HepG2 (cell line): ENCODE results near the gene RNU11. TPM values are rescaled to one million over a fixed set of nuclear protein-coding genes. Genes with fewer than 3 reads are reported as not detected.

Experiments
- ATF6 ChIP-seq: sonication (generic); formaldehyde crosslinking; conservative IDR thresholded peaks from 2 replicates; pipeline ENCODE4 v1.4.0; 2020; ENCODE audit warnings: missing genetic modification reagents
- BCL3 ChIP-seq: sonication (generic); formaldehyde crosslinking; IDR thresholded peaks from 2 replicates; pipeline ENCODE4 v1.5.1; 2020; ENCODE audit warnings: mild to moderate bottlenecking, missing genetic modification reagents, moderate library complexity
- CENPBD1 ChIP-seq: sonication (generic); formaldehyde crosslinking; IDR thresholded peaks from 2 replicates; pipeline ENCODE4 v1.8.0; 2022; ENCODE audit warnings: missing genetic modification reagents, low read depth, mild to moderate bottlenecking, borderline replicate concordance
- ETV5 ChIP-seq: IDR thresholded peaks from 2 replicates; pipeline ENCODE4 v1.6.1; 2018; ENCODE audit warnings: missing biosample characterization, missing genetic modification reagents, inconsistent platforms, borderline replicate concordance
- HNRNPUL1 ChIP-seq: fragments of 200-400 bp; formaldehyde crosslinking; IDR thresholded peaks from 2 replicates; pipeline ENCODE4 v1.6.1; 2017; ENCODE audit warnings: low read depth, mild to moderate bottlenecking, low read length, moderate library complexity
- HOXA5 ChIP-seq: sonication (generic); formaldehyde crosslinking; IDR thresholded peaks from 2 replicates; pipeline ENCODE4 v1.4.0; 2020; ENCODE audit warnings: missing genetic modification reagents
- IKZF4 ChIP-seq: sonication (generic); formaldehyde crosslinking; IDR thresholded peaks from 2 replicates; pipeline ENCODE4 v1.5.1; 2020; ENCODE audit warnings: borderline replicate concordance, mild to moderate bottlenecking, low read depth, missing genetic modification reagents; ENCODE audit errors: not compliant biosample characterization
- LCORL ChIP-seq, 2 experiments: fragments of 450-650 bp in 1 of 2; sonication (generic) in 1 of 2; formaldehyde crosslinking in 1 of 2; IDR thresholded peaks; 2 replicates each; pipeline versions ENCODE4 v1.5.0 to v1.6.1; 2017 to 2020; ENCODE audit warnings: antibody characterized with exemption in 1 of 2, missing genetic modification reagents in 1 of 2
- NFKB2 ChIP-seq: sonication (generic); formaldehyde crosslinking; IDR thresholded peaks from 2 replicates; pipeline ENCODE4 v1.4.0; 2020; ENCODE audit warnings: missing genetic modification reagents, borderline replicate concordance
- NFYB ChIP-seq: sonication (generic); formaldehyde crosslinking; IDR thresholded peaks from 2 replicates; pipeline ENCODE4 v1.4.0; 2020; ENCODE audit warnings: missing genetic modification reagents
- PREB ChIP-seq: sonication (generic); formaldehyde crosslinking; IDR thresholded peaks from 2 replicates; pipeline ENCODE4 v1.4.0; 2020; ENCODE audit warnings: missing genetic modification reagents
- RNF2 ChIP-seq: fragments of 450-650 bp; conservative IDR thresholded peaks from 2 replicates; pipeline ENCODE4 v1.6.1; 2016; ENCODE audit warnings: low read depth
- STAT5B ChIP-seq: sonication (generic); formaldehyde crosslinking; IDR thresholded peaks from 2 replicates; pipeline ENCODE4 v1.4.0; 2020; ENCODE audit warnings: missing genetic modification reagents
- TEAD2 ChIP-seq: sonication (generic); formaldehyde crosslinking; IDR thresholded peaks from 2 replicates; pipeline ENCODE4 v1.9.0; 2021; ENCODE audit warnings: missing genetic modification reagents
- TRIM22 ChIP-seq: fragments of 450-650 bp; IDR thresholded peaks from 2 replicates; pipeline ENCODE4 v1.6.1; 2017
- ZBTB20 ChIP-seq: sonication (generic); formaldehyde crosslinking; IDR thresholded peaks from 2 replicates; pipeline ENCODE4 v1.8.1; 2023; ENCODE audit warnings: missing genetic modification reagents, low read depth, mild to moderate bottlenecking, borderline replicate concordance
- ZNF101 ChIP-seq: sonication (generic); formaldehyde crosslinking; IDR thresholded peaks from 2 replicates; pipeline ENCODE4 v1.4.0; 2020; ENCODE audit warnings: mild to moderate bottlenecking, low read depth, missing genetic modification reagents, borderline replicate concordance
- ZNF12 ChIP-seq: sonication (generic); formaldehyde crosslinking; IDR thresholded peaks from 2 replicates; pipeline ENCODE4 v1.5.0; 2020; ENCODE audit warnings: missing genetic modification reagents
- ZNF276 ChIP-seq: sonication (generic); formaldehyde crosslinking; IDR thresholded peaks from 2 replicates; pipeline ENCODE4 v1.4.0; 2020; ENCODE audit warnings: mild to moderate bottlenecking, low read depth, missing genetic modification reagents
- ZNF44 ChIP-seq: sonication (generic); formaldehyde crosslinking; IDR thresholded peaks from 2 replicates; pipeline ENCODE4 v1.5.1; 2020; ENCODE audit warnings: mild to moderate bottlenecking, missing genetic modification reagents
- ZNF441 ChIP-seq: sonication (generic); formaldehyde crosslinking; IDR thresholded peaks from 2 replicates; pipeline ENCODE4 v1.7.0; 2021; ENCODE audit warnings: missing genetic modification reagents, borderline replicate concordance
- ZNF556 ChIP-seq: sonication (generic); formaldehyde crosslinking; IDR thresholded peaks from 2 replicates; pipeline ENCODE4 v1.4.0; 2020; ENCODE audit warnings: mild to moderate bottlenecking, missing genetic modification reagents, borderline replicate concordance
- ZNF598 ChIP-seq: sonication (generic); formaldehyde crosslinking; IDR thresholded peaks from 2 replicates; pipeline ENCODE4 v1.5.1; 2020; ENCODE audit warnings: mild to moderate bottlenecking, missing genetic modification reagents, borderline replicate concordance
- polyA plus RNA-seq, 8 experiments: library from polyadenylated mRNA; depleted of rRNA in 3 of 8; stranded (reverse) in 7 of 8; unstranded in 1 of 8; fragments of >200 nt; fragmentation: Illumina TruSeq in 4 of 8; extraction: Trizol in 4 of 8; gene quantifications; 2 replicates each; pipeline versions ENCODE4 v1.2.1 to v1.2.3, GENCODE V29; 2011 to 2016; ENCODE audit warnings: low read depth in 4 of 8, missing spikeins in 1 of 8, mixed read lengths in 1 of 8; ENCODE audit not compliant: insufficient read depth in 1 of 8
- total RNA-seq, 5 experiments: library from RNA; depleted of rRNA; stranded (reverse); fragments of >200 nt; fragmentation: Illumina TruSeq; extraction: Trizol; gene quantifications; 2 replicates each; pipeline ENCODE4 v1.2.3, GENCODE V29; 2016; ENCODE audit warnings: low read depth in 1 of 5

RNU11 gene
- total and polyA plus RNA-seq, 2 of the 13 experiments (the other 11 are each of a cell fraction or from before 2014, with no cell fraction given): not detected

- TF ChIP-seq ZNF276 (no peak), ZNF441 (CRISPR knock-in tag) (no peak), NFKB2 (CRISPR knock-in tag) (no peak), ZBTB20 (CRISPR knock-in tag) (no peak), HOXA5 (CRISPR knock-in tag) (no peak), ZNF44 (CRISPR knock-in tag) (no peak), ZNF556 (no peak), RNF2 (no peak), CENPBD1 (CRISPR knock-in tag) (no peak), LCORL (IDR thresholded peaks at IDR 0.05) (no peak), LCORL (CRISPR knock-in tag; IDR thresholded peaks at IDR 0.05) (no peak), IKZF4 (CRISPR knock-in tag) (no peak), ZNF101 (no peak), TEAD2 (CRISPR knock-in tag) (no peak), STAT5B (CRISPR knock-in tag) (no peak), HNRNPUL1 (no peak), TRIM22 (no peak), ETV5 (CRISPR knock-in tag) (0 out of 2 replicates have a peak, but pooled peaks have one; percentile 10), ATF6 (CRISPR knock-in tag) (no peak), BCL3 (CRISPR knock-in tag) (no peak), ZNF598 (CRISPR knock-in tag) (no peak), NFYB (CRISPR knock-in tag) (no peak), ZNF12 (CRISPR knock-in tag) (0 out of 2 replicates have a peak, but pooled peaks have one; percentile 18), PREB (no peak)
Measured at GRCh38 chr1:28646040-28646439, 2.4 kb upstream of the RNU11 start (continued).
